Measurements from ENCODE around the gene CASKIN2.

The CASKIN2 gene

GRCh38 chr17:75549246-75550138 lies 34.2 kb upstream of the CASKIN2 start:
- no peak for DNase-seq (ENCODE audit: low read depth in 3 of 3, low spot score in 1 of 3)

- DNase-seq (ENCODE audit: low read depth in 3 of 3, low spot score in 1 of 3): no peak
Measured at GRCh38 chr17:75548813-75549212, 33.5 kb upstream of the CASKIN2 start.

GRCh38 chr17:75547091-75547490 lies 31.8 kb upstream of the CASKIN2 start:
- DNase-seq (ENCODE audit: low read depth in 3 of 3, low spot score in 1 of 3): no peak

GRCh38 chr17:75546181-75546580 lies 30.8 kb upstream of the CASKIN2 start:
- no peak for DNase-seq (ENCODE audit: low read depth in 3 of 3, low spot score in 1 of 3)

- no peak for DNase-seq (ENCODE audit: low read depth in 3 of 3, low spot score in 1 of 3)
Measured at GRCh38 chr17:75544250-75544649, 28.9 kb upstream of the CASKIN2 start.

GRCh38 chr17:75542728-75543336 lies 27.5 kb upstream of the CASKIN2 start:
- DNase-seq (ENCODE audit: low read depth in 3 of 3, low spot score in 1 of 3): no peak

- DNase-seq (ENCODE audit: low read depth in 3 of 3, low spot score in 1 of 3): no peak
Measured at GRCh38 chr17:75542229-75542628, 26.9 kb upstream of the CASKIN2 start.

- DNase-seq (ENCODE audit: low read depth in 3 of 3, low spot score in 1 of 3): no peak
Measured at GRCh38 chr17:75540923-75541503, 25.7 kb upstream of the CASKIN2 start.

- no peak for DNase-seq (ENCODE audit: low read depth in 3 of 3, low spot score in 1 of 3)
Measured at GRCh38 chr17:75539967-75540729, 24.8 kb upstream of the CASKIN2 start.

- no peak for DNase-seq (ENCODE audit: low read depth in 3 of 3, low spot score in 1 of 3)
Measured at GRCh38 chr17:75536366-75536765, 21.0 kb upstream of the CASKIN2 start.

- DNase-seq (ENCODE audit: low read depth in 3 of 3, low spot score in 1 of 3): no peak
Measured at GRCh38 chr17:75535871-75536270, 20.5 kb upstream of the CASKIN2 start.

- no peak for DNase-seq (ENCODE audit: low read depth in 3 of 3, low spot score in 1 of 3)
Measured at GRCh38 chr17:75535119-75535537, 19.8 kb upstream of the CASKIN2 start.

GRCh38 chr17:75531721-75532072 lies 16.4 kb upstream of the CASKIN2 start:
- DNase-seq (ENCODE audit: low read depth in 3 of 3, low spot score in 1 of 3): no peak

- no peak for DNase-seq (ENCODE audit: low read depth in 3 of 3, low spot score in 1 of 3)
Measured at GRCh38 chr17:75530837-75531720, 15.7 kb upstream of the CASKIN2 start.

- no peak for DNase-seq (ENCODE audit: low read depth in 3 of 3, low spot score in 1 of 3)
Measured at GRCh38 chr17:75526555-75527270, 11.4 kb upstream of the CASKIN2 start.

- DNase-seq (ENCODE audit: low read depth in 3 of 3, low spot score in 1 of 3): no peak
Measured at GRCh38 chr17:75525806-75526554, 10.6 kb upstream of the CASKIN2 start.

GRCh38 chr17:75524970-75525805 lies 9.9 kb upstream of the CASKIN2 start, which contains the start of gene LLGL2:
TSS of gene LLGL2 (plus strand) at chr17:75525697. CDS start at chr17:75543427, 17,730 bp downstream.
- peak; percentile 59 to 73 (median 66) for DNase-seq (ENCODE audit: low read depth in 3 of 3, low spot score in 1 of 3)

Measured in stimulated activated CD4-positive, alpha-beta T cell treated with anti-CD3 and anti-CD28 coated beads, TNF-alpha, amount 100 ng/mL, for 1 hour (primary cell).